Measurements from ENCODE around the gene DDHD1.
"Not testable (repeated sequence)": the region's sequence is repeated elsewhere in the genome, so short reads cannot be mapped to it uniquely, and the experiment has no call there.

DDHD1 gene

DNA sequence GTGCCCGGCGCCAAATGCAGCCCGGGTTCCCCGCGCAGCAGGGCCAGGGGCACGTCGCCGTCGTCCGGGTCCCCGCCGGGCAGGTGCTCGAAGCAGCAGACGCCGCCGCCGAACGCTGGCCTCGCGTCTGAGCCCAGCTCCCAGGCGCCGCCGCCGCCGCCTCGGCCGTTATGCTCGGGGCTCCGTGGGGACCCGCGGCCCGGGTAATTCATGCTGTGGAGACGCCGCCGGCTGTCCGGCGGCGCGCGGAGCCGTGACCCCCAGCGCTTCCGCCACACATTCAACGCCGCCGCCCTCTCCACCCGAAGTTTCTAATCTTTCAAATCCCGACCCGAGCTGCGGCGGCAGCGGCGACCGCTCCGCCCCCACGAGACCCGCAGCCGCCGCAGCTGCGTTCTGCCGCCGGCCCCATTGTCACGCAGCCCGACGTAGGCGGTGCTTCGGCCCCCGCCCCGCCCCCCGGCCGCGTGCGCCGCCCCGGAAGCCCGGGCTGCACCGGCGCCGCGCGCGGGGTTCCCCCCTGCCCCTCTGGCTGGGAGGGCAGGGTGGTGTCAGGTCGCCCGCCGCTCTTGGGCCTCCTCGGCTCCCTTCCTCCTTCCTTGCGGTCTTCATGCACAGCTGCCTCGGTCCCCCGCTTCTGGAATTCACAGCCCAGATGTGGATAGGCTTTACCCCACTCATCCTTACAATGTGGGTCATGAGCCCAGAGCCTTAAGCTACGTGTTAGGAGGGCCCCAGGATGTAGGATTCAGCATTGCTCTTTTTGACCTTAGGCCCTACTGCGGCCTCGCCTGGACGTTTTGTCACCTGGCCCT, at the start of gene DDHD1:
TSS of gene DDHD1 (minus strand) at position 437 of the 815 bp plus-strand sequence. CDS start at position 212, 225 bp downstream.
- DNase-seq (ENCODE audit: low read depth, low spot score): no peak

DNA sequence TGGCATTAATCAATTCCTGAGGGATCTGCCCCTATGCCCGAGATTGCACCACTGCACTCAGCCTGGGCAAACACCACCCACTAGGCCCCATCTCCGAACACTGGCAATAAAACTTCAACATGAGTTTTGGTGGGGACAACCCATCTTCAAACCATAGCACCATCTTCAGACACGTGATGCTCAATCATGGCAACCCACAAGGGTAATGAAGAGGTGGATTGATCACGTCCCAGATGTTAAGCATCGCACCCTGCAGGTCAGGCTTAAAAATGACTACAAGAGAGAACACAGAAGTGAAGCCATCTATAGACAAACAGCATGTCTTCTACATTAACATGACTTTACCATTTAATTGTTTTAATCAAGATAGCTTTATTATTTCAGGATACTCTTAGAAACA, 42.8 kb upstream of the DDHD1 start:
- DNase-seq (ENCODE audit: low read depth, low spot score): no peak

DNA sequence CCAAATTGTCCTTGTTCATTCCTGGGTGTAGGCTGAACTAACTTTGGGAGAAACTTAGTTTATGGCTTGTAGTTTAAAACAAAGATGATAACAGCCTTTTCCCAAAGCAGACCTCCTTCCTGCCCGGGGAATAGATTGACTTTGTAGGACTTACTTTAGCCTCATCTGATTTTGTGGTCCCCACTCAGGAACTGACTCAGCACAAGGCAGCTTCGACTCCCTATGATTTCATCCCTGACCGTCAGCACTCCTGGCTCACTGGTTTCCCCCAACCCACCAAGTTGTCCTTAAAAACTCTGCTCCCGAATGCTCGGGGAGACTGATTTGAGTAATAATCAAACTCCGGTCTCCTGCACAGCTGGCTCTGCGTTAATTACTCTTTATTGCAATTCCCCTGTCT, 40.1 kb upstream of the DDHD1 start:
- DNase-seq (ENCODE audit: low read depth, low spot score): no peak

DNA sequence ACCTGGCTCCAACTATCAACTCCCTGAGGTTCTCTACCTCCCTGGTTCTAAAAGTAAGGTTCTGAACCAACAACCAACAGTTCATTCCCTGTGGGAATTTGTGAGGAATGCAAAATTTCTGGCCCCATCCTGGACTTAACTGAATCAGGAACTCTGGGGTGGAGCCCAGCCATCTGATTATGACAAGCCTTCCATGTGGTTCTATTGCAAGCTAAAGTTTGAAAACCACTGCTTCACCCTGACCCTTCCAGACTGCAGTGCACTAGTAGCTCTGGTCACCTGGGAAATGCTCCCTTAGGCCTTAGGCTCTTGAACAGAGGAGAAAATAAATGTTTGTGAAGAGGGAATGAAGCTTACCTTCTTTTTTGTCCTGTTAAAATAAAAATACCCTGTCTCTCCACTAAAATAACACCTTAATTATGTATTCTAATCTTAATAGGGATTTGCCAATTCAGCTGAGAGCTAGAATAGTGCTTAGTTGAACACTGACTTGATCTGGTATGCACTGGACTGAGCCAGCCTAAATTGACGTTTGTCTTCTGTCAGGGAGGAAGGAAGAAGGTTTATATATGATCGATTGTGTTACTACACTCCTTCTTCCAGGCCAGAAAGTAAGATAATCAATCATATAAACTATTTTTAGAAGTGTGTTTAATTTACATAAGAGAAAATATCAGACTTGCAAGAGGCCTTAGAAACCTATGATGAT, 39.1 kb upstream of the DDHD1 start:
- no peak for DNase-seq (ENCODE audit: low read depth, low spot score)

DNA sequence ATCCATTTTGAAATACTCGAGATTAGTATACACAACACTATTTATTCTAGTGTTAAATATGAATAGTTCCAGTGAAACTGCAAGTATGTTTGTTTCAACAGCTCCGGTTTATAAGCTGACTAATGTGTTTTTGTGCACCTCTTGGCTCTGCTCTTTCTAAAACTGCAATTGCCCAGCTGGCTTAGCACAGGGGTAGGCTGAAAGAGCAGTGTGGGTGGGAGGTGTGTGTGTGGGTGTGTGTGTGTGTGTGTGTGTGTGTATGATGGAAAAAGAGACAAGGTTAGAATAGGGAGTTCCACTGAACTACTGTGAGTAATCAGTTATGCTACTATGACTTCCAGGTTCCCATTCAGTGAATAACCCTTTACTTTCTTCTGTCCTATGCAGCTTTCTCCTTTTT, 37.8 kb upstream of the DDHD1 start:
- DNase-seq (ENCODE audit: low read depth, low spot score): no peak

DNA sequence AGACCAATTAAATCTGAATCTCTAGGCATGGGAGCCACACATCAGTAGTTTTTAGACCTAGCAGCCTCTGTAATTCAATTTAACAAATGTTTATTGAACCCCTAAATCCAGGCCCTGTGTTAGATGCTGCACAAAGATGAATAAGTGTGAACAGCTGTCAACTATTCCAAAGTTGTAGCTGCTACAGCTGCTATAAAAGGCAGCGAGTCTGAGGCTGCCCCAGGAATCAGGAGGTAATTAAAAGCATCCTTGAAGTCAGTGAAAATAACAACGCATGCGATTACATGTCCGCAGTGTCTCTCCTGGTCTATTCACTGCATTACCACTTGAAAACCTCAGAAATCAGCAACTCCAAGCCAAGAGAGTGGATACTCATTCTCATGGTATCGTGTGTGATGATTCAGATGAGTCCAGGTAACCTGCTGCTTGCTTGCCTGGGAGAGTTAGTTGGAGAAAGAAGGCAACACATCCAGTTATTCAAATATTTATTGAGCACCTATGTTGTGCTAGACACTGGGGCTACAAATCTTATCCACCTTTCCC, 34.9 kb upstream of the DDHD1 start:
- DNase-seq (ENCODE audit: low read depth, low spot score): no peak

DNA sequence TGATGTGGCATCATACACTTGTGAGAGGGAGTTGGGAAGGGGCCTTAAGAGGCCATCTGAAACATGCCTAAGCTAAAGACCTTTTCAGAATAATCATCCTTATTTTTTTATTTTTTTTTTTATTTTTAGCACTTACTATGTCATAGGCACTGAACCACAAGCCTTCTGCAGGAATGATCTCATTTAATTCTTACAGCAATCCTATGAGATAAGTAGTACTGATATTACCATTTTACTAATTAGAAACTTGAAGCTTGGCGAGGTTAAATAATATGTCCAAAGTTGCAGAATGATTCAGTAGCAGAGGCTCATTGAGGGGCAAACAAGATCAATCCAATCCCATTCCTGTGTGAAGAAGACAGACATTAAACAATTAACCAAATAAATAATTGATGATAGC, 33.4 kb upstream of the DDHD1 start:
- DNase-seq (ENCODE audit: low read depth, low spot score): no peak

DNA sequence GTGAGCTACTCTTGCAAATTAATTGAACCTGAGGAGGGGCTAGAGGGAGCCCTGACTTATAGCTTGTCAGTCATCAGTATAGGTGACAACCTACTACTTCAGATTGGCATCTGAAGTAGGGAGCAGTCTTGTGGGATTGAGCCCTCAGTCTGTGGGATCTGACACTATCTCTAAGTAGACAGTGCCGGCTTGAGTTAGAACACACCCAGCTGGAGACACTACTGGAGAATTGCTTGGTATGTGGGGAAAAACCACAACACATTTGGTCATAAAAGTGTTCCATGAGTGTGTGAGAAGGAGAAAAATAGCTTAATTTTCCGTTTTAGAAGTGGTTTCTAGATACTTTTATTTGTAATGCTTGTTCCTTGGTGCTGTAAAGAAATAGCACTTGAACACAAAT, 30.5 kb upstream of the DDHD1 start:
- DNase-seq (ENCODE audit: low read depth, low spot score): no peak

DNA sequence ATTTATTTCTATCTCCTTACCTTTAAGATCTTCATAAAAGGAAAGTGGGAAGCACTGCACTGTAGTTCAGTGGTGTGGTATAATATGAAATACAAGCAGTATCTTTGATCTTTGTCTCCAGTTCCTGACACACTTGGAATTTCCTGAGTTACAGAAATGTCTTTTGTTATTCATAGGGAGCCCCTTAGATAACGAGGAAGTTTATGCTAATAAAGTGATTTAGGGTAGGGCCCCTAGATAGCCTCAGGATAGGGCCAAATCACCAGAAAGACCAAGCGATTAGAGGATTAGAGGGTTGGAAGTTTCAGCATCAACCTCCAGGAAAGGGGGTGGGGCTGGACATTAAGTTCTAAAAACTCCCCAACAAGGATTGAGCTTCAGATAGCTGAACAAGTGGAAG, 29.9 kb upstream of the DDHD1 start:
- DNase-seq (ENCODE audit: low read depth, low spot score): no peak

DNA sequence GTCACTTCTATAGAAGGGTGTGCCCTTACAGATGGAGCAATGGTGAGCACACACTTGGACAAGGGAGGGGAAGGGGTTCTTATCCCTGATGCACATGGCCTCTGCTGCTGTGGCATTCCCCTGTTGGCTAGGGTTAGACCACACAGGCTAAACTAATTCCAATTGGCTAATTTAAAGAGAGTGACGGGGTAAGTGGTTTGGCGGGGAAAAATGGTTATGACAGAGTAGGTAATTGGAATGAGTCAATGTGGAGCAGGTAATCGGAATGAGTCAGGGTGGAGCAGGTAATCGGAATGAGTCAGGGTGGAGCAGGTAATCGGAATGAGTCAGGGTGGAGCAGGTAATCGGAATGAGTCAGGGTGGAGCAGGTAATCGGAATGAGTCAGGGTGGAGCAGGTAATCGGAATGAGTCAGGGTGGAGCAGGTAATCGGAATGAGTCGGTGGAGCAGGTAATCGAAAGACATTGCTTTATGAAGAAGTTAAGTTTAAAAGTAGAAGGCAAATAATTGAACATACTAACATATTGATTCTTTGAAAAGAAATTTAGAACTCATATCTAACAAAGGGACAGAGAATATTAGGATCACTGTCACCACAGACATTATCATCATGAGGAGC, 28.4 kb upstream of the DDHD1 start:
- DNase-seq (ENCODE audit: low read depth, low spot score): not testable (repeated sequence)

DNA sequence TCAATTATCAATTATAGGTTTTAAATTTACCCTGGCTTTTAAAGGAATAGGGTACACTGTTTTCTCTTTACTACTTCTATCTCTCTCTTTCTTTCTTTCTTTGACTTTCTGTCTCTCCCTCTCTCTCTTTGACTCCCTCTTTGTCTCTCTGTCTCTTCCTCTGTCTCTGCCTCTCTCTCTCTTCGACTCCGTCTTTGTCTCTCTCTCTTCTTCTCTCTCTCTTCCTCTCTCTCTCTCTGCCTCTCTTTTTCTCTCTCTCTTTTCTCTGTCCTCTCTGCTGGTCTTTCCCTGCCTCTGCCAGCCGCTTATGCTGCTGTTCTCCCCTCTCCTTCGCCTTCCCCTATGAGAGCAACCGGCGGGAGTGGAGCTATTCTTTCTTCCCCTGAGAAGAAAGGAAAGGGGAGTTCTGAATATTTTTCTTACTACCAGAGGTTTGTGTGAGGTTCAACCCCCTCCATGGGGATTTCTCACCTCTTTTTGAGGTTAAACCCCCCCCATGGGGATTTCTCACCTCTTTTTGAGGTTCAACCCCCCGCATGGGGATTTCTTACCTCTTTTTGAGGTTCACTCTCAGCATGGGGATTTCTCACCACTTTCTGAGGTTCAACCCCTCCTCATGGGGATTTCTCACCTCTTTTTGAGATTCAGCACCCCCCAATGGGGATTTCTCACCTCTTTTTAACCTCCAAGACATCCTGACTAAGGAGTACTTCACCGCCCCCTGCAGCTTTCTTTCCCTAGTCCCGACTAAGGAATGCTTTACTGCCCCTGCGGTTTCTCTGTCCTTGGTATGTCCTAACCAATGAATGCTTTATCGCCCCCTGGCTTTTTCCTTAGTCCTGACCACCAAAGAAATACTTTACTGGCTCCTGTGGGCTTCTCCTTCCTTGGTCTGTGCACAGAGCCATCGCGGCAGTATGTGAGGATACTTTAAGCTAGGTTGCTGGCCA, 27.4 kb upstream of the DDHD1 start:
- no peak for DNase-seq (ENCODE audit: low read depth, low spot score)

DNA sequence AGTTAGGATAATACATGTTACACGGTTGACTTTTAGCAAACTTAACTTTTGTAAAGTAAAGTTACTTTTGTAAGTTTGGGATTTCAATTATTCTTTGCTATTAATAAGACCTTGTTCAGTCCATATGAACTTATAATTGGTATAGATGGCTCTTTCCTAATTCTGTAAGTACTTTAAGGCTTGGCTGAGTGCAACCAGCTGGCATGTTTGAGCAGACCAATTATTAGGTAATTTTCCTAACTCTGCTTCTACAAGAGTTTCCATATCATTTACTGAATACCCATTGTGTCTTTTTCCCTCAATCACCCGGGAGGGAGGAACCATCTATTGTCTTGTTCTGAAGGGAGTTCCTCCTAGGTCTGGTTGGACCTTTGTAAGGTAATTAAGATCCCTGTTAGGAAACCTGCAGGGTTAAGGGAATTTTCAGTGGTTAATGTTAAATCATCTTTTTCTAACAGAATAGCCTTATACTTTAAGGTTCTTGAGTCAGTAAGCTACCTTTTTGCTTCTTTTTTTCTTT, 26.4 kb upstream of the DDHD1 start:
- DNase-seq (ENCODE audit: low read depth, low spot score): not testable (repeated sequence)

DNA sequence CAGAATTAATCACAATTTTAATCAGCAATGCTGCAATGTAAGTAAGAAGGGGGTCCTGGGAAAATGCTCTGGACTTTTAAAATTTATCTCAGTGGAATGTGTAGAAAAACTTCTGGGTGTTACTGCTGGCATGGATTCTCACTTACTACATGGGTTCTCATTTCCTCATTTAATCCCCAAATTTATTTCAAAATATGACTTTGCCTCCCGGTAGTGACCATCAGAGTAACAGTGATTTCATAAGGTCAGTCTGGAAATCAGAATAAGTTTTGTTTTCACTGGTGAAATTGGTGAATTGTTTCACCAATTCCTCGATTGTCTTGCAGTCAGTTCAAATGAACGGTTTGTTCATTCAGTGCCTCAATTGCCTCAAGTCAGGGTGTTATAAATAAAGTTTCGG, 22.3 kb upstream of the DDHD1 start:
- no peak for DNase-seq (ENCODE audit: low read depth, low spot score)

DNA sequence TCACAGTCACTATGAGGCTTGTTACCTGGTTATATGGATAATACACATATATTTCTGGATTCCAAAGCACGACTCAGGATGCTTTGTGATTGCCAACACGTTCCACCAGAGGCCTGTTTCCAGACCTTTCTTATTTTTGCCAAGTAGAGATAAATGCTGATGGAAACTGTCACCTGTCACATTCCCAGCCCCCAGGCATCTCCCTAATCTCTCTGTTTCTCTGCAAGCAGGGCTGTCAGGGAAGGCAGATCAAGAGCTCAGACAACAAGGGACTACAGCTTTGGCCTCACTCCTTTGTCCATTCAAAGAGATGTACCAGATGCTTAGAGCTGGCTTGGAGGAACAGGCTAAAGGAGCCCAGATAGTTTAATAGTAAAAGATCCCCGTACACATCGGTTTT, 21.8 kb upstream of the DDHD1 start:
- no peak for DNase-seq (ENCODE audit: low read depth, low spot score)

DNA sequence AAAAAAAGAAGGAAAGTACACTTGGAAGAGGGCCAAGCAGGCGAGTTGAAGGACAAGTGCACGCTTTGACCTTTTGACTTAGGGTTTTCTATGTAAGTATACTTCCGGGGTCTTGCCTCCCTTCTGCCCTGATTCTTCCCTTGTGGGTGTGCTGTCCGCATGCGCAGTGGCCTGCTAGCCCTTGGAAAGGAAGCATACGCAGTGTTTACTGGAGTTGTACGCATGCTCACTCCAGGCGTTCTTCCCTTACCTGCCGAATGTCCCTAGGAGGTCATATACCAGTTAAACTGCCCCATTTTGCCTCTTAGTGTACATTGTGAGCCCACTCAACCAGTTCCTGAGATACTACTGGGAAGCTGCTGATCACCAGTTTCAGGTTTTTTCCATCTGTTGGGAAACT, 15.7 kb upstream of the DDHD1 start:
- DNase-seq (ENCODE audit: low read depth, low spot score): no peak

DNA sequence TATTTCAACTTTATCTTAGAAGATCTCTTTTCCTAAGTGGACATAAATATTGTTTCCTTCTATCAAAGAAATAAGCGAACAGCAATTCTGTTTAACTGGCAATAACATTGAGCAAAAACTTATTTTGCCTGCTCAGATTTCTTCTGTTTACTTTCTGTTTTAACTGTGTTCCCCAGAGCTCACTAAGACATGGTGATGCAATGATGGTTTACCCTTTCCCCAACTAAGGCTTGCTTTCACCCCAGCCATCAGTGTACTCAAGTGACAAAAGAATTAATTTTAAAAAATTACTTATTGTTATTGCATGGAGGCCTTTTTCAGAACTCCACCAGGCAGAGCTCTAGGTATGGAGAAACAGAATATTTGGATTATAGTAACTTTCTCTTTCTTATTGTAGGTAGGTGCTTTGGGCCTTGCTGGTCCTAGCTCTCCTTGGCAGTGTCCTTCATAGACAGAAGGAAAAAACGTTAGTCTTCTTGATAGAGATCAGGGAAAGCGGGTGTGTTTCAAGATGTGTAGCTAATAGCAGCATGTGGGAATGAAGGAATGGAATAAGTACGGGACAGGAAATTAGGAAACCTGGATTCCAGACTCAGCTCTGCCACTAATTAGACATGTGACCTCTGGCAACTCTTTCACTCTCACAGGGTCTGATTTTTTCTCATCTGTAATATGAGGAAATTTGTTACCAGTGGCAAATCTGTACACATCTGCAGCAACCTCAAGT, 14.6 kb upstream of the DDHD1 start:
- DNase-seq (ENCODE audit: low read depth, low spot score): no peak

DNA sequence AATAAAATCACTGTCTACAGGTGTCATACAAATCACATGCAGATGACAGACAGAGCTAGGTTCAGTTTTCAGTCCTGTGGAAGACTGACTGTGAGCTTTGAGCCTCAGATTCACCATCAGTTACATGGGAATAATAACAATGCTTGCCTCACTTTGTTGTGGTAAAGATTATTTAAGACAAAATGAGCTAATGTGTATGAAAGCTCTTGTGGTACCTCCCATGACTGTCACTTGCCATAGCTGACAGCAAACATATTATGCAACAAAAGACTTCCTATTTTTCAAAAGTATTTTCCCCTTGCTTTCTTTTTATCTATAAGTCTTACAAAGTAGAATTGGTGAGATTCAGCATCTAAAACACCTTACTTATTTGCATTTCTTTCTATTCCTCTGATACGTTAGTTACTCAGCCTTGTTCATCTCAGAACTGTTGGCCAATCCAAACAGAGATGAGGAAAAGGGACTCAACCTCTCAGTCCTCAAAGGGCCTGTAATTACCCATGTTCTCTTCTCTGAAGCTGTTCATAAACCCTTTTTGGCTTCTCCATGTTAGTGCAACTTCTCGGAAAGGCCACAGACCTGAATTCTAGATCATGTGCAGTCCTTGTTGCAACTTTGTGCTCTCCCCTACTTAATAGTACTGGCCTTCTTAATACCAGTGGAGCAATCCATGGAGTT, 8.8 kb upstream of the DDHD1 start:
- DNase-seq (ENCODE audit: low read depth, low spot score): no peak

DNA sequence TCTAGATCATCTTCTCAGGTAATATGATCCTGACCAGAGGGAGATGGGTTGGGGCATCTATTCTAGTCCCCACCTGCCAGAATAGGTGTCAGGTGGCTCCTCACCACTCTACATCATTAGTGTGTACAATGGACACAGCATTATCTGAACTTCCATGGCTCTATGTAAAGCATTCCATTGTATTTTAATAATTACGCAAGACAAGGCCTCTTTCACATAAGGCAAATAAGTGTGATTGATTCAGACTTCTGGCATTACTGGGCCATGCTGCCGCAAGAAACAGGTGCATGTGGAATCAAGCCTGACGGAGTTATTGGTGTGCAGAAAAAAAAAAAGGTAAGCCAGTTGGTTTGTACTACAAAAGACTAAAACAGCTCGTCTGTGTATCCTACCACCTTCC, 3.1 kb upstream of the DDHD1 start:
- no peak for DNase-seq (ENCODE audit: low read depth, low spot score)

DNA sequence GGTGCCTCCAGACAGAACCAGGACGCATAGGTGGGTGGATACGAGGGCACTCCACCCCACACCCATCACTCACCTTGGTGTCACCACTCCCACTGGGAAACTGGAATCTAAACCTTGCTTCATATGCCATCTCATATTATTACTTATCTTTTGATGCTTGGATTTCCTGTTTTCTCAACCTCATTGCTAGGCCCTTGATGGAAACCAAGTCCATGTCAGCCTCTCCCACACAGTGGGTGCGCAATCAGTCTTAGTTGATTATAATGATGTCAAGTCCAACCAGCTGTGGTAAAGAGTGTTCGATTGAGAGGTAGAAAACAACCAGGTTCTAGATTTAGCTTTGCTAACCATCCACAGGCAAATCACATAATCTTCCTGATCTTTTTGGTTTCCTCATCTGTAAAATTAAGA, 584 bp upstream of the DDHD1 start:
- no peak for DNase-seq (ENCODE audit: low read depth, low spot score)

All from brain pericyte (primary cell).